Neural cell (in vitro differentiated cells): ENCODE measurements around the gene SELENOF. TPM values are rescaled to one million over a fixed set of nuclear protein-coding genes. Genes with fewer than 3 reads are reported as not detected.

Source experiments
- H2AFZ ChIP-seq: fragments of 200-600, 300-800 bp; sonication (generic), shearing (Covaris generic); 2 replicates; pipeline ENCODE4 v1.6.0; 2014; ENCODE audit warnings: low read depth, mild to moderate bottlenecking, antibody characterized with exemption, low read length, moderate library complexity
- H3F3A ChIP-seq: fragments of 200-600 bp; shearing (Covaris generic); 2 replicates; pipeline ENCODE4 v1.6.1; 2016; ENCODE audit warnings: mild to moderate bottlenecking, moderate library complexity, mixed read lengths, antibody characterized with exemption, low read length; ENCODE audit not compliant: insufficient read depth, poor library complexity, severe bottlenecking
- H3K27ac ChIP-seq: fragments of 200-600, 300-800 bp; sonication (generic), shearing (Covaris generic); 2 replicates; pipeline ENCODE4 v1.5.1; 2014; ENCODE audit warnings: mild to moderate bottlenecking, low read length, moderate library complexity
- H3K27me3 ChIP-seq: fragments of 300-800, 200-600 bp; sonication (generic), shearing (Covaris generic); 2 replicates; pipeline ENCODE4 v1.6.0; 2014; ENCODE audit warnings: mild to moderate bottlenecking, low read depth, low read length, moderate library complexity; ENCODE audit not compliant: insufficient read depth
- H3K36me3 ChIP-seq: fragments of 300-800, 200-600 bp; sonication (generic), shearing (Covaris generic); 2 replicates; pipeline ENCODE4 v1.5.1; 2014; ENCODE audit warnings: mild to moderate bottlenecking, antibody characterized with exemption, low read length, moderate library complexity; ENCODE audit not compliant: insufficient read depth
- H3K4me2 ChIP-seq: fragments of 300-800, 200-600 bp; sonication (generic), shearing (Covaris generic); 2 replicates; pipeline ENCODE4 v1.6.0; 2014; ENCODE audit warnings: mild to moderate bottlenecking, low read length
- H3K4me3 ChIP-seq: fragments of 300-800, 200-600 bp; sonication (generic), shearing (Covaris generic); 2 replicates; pipeline ENCODE4 v1.5.1; 2014; ENCODE audit warnings: mild to moderate bottlenecking, low read length, moderate library complexity
- H3K79me2 ChIP-seq: fragments of 200-600 bp; shearing (Covaris generic); replicated peaks from 2 replicates; pipeline ENCODE4 v1.6.0; 2014; ENCODE audit warnings: mild to moderate bottlenecking, low read length, moderate library complexity; ENCODE audit not compliant: insufficient read depth
- H3K9ac ChIP-seq: fragments of 300-800, 200-600 bp; sonication (generic), shearing (Covaris generic); 2 replicates; pipeline ENCODE4 v1.6.1; 2016; ENCODE audit warnings: mild to moderate bottlenecking, low read length, mixed read lengths
- H3K9me2 ChIP-seq: fragments of 200-600 bp; shearing (Covaris generic); 2 replicates; pipeline ENCODE4 v1.6.1; 2016; ENCODE audit warnings: mild to moderate bottlenecking, low read length, mixed read lengths; ENCODE audit not compliant: insufficient read depth
- H3K9me3 ChIP-seq: fragments of 200-600, 300-800 bp; sonication (generic), shearing (Covaris generic); 2 replicates; pipeline ENCODE4 v1.6.1; 2016; ENCODE audit warnings: mild to moderate bottlenecking, mixed run types, low read length, moderate library complexity, mixed read lengths
- H4K20me1 ChIP-seq: fragments of 200-600 bp; shearing (Covaris generic); 2 replicates; pipeline ENCODE4 v1.6.1; 2016; ENCODE audit warnings: mild to moderate bottlenecking, mixed run types; ENCODE audit not compliant: insufficient read depth
- EP300 ChIP-seq: fragments of 450-650 bp; conservative IDR thresholded peaks from 2 replicates; pipeline ENCODE4 v1.6.1; 2014; ENCODE audit warnings: antibody characterized with exemption, mild to moderate bottlenecking, moderate library complexity; ENCODE audit not compliant: poor library complexity, severe bottlenecking
- EZH2 ChIP-seq: fragments of 200-600, 300-800 bp; shearing (Covaris generic), sonication (generic); IDR thresholded peaks from 2 replicates; pipeline ENCODE4 v1.6.1; 2014; ENCODE audit warnings: antibody characterized with exemption, low read length, borderline replicate concordance, mild to moderate bottlenecking; ENCODE audit not compliant: insufficient read depth, poor library complexity, severe bottlenecking
- MXI1 ChIP-seq: fragments of 450-650 bp; conservative IDR thresholded peaks from 2 replicates; pipeline ENCODE4 v1.6.1; 2014; ENCODE audit warnings: antibody characterized with exemption, mild to moderate bottlenecking; ENCODE audit not compliant: poor library complexity, severe bottlenecking
- POLR2AphosphoS5 ChIP-seq: IDR thresholded peaks from 2 replicates; pipeline ENCODE4 v1.6.1; 2012
- RAD21 ChIP-seq: fragments of 450-650 bp; conservative IDR thresholded peaks from 2 replicates; pipeline ENCODE4 v1.6.1; 2014; ENCODE audit warnings: antibody characterized with exemption, mild to moderate bottlenecking, moderate library complexity
- REST ChIP-seq: IDR thresholded peaks from 2 replicates; pipeline ENCODE4 v1.6.1; 2012; ENCODE audit warnings: borderline replicate concordance
- SMC3 ChIP-seq: fragments of 450-650 bp; conservative IDR thresholded peaks from 2 replicates; pipeline ENCODE4 v1.6.1; 2014; ENCODE audit warnings: antibody characterized with exemption, mild to moderate bottlenecking, moderate library complexity; ENCODE audit not compliant: poor library complexity
- TAF1 ChIP-seq: IDR thresholded peaks from 2 replicates; pipeline ENCODE4 v1.6.1; 2012; ENCODE audit warnings: low read depth
- polyA plus RNA-seq: library from polyadenylated mRNA; depleted of rRNA; stranded (reverse); fragments of >200 nt; gene quantifications from 2 replicates; pipeline ENCODE4 v1.2.3, GENCODE V29; 2014
- TF ChIP-seq, protein P1 (sequence below): fragments of 450-650 bp; IDR thresholded peaks from 2 replicates; pipeline ENCODE4 v1.5.1; 2014; ENCODE audit warnings: antibody characterized with exemption, mild to moderate bottlenecking, moderate library complexity; ENCODE audit not compliant: poor library complexity, severe bottlenecking

The SELENOF gene
- polyA plus RNA-seq, 1 donor from 2014 or later = 198 TPM

DNA sequence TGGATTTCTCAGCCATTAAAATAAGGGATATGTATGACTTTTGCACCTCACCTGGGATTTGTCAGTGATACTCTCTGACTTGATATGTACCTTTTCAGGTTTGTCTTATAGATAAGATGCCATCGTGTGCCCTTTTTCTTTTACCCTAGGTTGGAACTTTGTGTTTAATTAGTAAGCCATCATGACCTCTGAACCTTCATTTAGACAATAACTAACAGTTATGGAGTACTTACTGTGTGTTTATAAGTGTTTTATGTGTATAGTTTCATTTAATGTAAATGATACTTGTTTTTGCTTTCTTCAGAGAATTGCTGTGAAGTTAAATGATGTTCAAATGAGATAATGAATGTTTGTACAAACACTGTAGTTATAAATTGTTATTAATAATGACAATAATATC, 14.9 kb upstream of the SELENOF start:
- H3K27ac ChIP-seq = no peak overlapping the region
- H3K36me3 ChIP-seq = no peaks in the 10 kb centered on the region
- no peaks in the 10 kb centered on the region for H3K9me3 ChIP-seq
- H3K4me3 ChIP-seq = no peak overlapping the region
- peaks cover 46% of the 10 kb centered on the region for H3K79me2 ChIP-seq
- H3K27me3 ChIP-seq = no peaks in the 10 kb centered on the region
- H3K4me2 ChIP-seq = no peak overlapping the region
- no peaks in the 10 kb centered on the region for H3F3A ChIP-seq
- H3K9ac ChIP-seq = no peak overlapping the region
- no peaks in the 10 kb centered on the region for H4K20me1 ChIP-seq
- H3K9me2 ChIP-seq = no peaks in the 10 kb centered on the region
- H2AFZ ChIP-seq = no peak overlapping the region
- TF ChIP-seq REST = no peak
- no peak for TF ChIP-seq POLR2AphosphoS5
- no peak for TF ChIP-seq TAF1
- TF ChIP-seq, protein P1, sequence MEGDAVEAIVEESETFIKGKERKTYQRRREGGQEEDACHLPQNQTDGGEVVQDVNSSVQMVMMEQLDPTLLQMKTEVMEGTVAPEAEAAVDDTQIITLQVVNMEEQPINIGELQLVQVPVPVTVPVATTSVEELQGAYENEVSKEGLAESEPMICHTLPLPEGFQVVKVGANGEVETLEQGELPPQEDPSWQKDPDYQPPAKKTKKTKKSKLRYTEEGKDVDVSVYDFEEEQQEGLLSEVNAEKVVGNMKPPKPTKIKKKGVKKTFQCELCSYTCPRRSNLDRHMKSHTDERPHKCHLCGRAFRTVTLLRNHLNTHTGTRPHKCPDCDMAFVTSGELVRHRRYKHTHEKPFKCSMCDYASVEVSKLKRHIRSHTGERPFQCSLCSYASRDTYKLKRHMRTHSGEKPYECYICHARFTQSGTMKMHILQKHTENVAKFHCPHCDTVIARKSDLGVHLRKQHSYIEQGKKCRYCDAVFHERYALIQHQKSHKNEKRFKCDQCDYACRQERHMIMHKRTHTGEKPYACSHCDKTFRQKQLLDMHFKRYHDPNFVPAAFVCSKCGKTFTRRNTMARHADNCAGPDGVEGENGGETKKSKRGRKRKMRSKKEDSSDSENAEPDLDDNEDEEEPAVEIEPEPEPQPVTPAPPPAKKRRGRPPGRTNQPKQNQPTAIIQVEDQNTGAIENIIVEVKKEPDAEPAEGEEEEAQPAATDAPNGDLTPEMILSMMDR = no peak
- TF ChIP-seq RAD21 = no peak
- TF ChIP-seq EP300 = no peak
- no peak for TF ChIP-seq EZH2
- no peak for TF ChIP-seq SMC3

DNA sequence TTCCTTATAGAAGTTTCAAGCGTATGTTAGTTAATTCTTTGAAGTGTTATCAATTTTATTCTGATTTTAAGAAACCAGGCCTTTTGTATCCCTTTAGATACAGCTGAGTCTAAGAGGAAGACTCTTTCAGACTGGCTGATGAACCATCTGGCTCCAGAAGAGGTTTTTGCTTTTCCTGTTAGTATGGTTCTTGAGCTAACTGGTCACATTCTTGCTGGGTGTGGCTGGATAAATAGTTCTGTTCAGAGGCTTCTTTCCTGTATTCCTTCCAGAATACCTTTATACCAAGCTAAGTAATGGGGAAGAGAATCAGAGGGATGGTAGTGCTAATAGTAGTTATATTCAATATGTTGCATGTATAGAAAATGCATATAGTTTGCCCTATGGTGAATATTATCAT, 13.0 kb upstream of the SELENOF start:
- Histone ChIP-seq H3K4me3 (no peak overlapping the region), H3K27me3 (no peaks in the 10 kb centered on the region), H2AFZ (no peak overlapping the region), H3F3A (no peaks in the 10 kb centered on the region), H4K20me1 (no peaks in the 10 kb centered on the region), H3K36me3 (no peaks in the 10 kb centered on the region), H3K79me2 (peaks cover 49% of the 10 kb centered on the region), H3K9ac (no peak overlapping the region), H3K27ac (no peak overlapping the region), H3K9me2 (no peaks in the 10 kb centered on the region), H3K9me3 (peaks cover 1% of the 10 kb centered on the region), H3K4me2 (no peak overlapping the region)
- no peak for TF ChIP-seq POLR2AphosphoS5

GRCh38 chr1:86925742-86926141, 11.8 kb upstream of the SELENOF start:
- Histone ChIP-seq H4K20me1 (no peaks in the 10 kb centered on the region), H3K27me3 (no peaks in the 10 kb centered on the region), H3F3A (no peaks in the 10 kb centered on the region), H3K27ac (no peak overlapping the region), H3K4me3 (no peak overlapping the region), H3K9me3 (peaks cover 6% of the 10 kb centered on the region), H3K4me2 (no peak overlapping the region), H3K9me2 (no peaks in the 10 kb centered on the region), H3K36me3 (no peaks in the 10 kb centered on the region), H3K79me2 (peaks cover 47% of the 10 kb centered on the region), H2AFZ (no peak overlapping the region), H3K9ac (no peak overlapping the region)
- TF ChIP-seq TAF1 (no peak), MXI1 (no peak), EZH2 (no peak), SMC3 (no peak), EP300 (no peak), RAD21 (no peak), REST (no peak), POLR2AphosphoS5 (no peak)
- TF ChIP-seq, protein P1 = no peak
